ENCODE data around the gene ALCAM.

Gene ALCAM

GRCh38 chr3:105483476-105483875 lies 116.8 kb downstream of the ALCAM start:
- Histone ChIP-seq H3K9ac (ENCODE audit: low read length) (no peak overlapping the region), H3K36me3 (ENCODE audit: control insufficient read depth in 1 of 2, insufficient read depth in 2 of 2, low read length in 2 of 2) (no peaks in the 10 kb centered on the region), H3K79me1 (ENCODE audit: low read length) (no peaks in the 10 kb centered on the region), H3K18ac (ENCODE audit: low read length) (no peak overlapping the region), H2BK5ac (ENCODE audit: low read depth, low read length, poor library complexity) (no peak overlapping the region), H3K23ac (ENCODE audit: low read length) (no peak overlapping the region), H2BK120ac (ENCODE audit: insufficient read depth, low read length, poor library complexity) (no peak overlapping the region), H3K9me3 (ENCODE audit: insufficient read depth, low read depth, low read length) (no peaks in the 10 kb centered on the region), H2AFZ (ENCODE audit: insufficient read depth, low read length, poor library complexity) (no peak overlapping the region), H3K4me3 (ENCODE audit: low read depth, low read length) (no peak overlapping the region), H3K4ac (ENCODE audit: low read depth, low read length) (no peak overlapping the region), H2AK5ac (ENCODE audit: low read length) (no peak overlapping the region), H4K12ac (ENCODE audit: low read depth, low read length) (no peak overlapping the region), H3K4me2 (ENCODE audit: low read length) (no peak overlapping the region), H3K27ac (ENCODE audit: low read depth, low read length) (no peak overlapping the region), H3K27me3 (ENCODE audit: insufficient read depth, low read length) (no peaks in the 10 kb centered on the region), H2BK12ac (ENCODE audit: low read length) (no peak overlapping the region), H3K14ac (ENCODE audit: low read length) (no peak overlapping the region), H4K91ac (ENCODE audit: low read depth, low read length) (no peak overlapping the region), H3K79me2 (ENCODE audit: control insufficient read depth, insufficient read depth, low read length, poor library complexity) (no peaks in the 10 kb centered on the region), H4K8ac (ENCODE audit: low read depth, low read length) (no peak overlapping the region), H3K4me1 (ENCODE audit: control insufficient read depth in 1 of 2, insufficient read depth in 2 of 2, low read length in 2 of 2) (no peaks in the 10 kb centered on the region)
- WGBS (ENCODE audit: extremely low coverage, insufficient coverage, insufficient read length): no CpG with 5 or more reads among the region's 1 CpG
- no peak for DNase-seq

- no peak overlapping the region for H2BK12ac ChIP-seq (ENCODE audit: low read length)
- H3K18ac ChIP-seq (ENCODE audit: low read length): no peak overlapping the region
- H3K4me1 ChIP-seq (ENCODE audit: control insufficient read depth in 1 of 2, insufficient read depth in 2 of 2, low read length in 2 of 2): no peaks in the 10 kb centered on the region
- H3K9me3 ChIP-seq (ENCODE audit: insufficient read depth, low read depth, low read length): peaks cover 6% of the 10 kb centered on the region
- H4K12ac ChIP-seq (ENCODE audit: low read depth, low read length): no peak overlapping the region
- H2AK5ac ChIP-seq (ENCODE audit: low read length): no peak overlapping the region
- DNase-seq: peak; percentile 13 to 86
- H4K8ac ChIP-seq (ENCODE audit: low read depth, low read length): no peak overlapping the region
- H3K9ac ChIP-seq (ENCODE audit: low read length): no peak overlapping the region
- H3K4me3 ChIP-seq (ENCODE audit: low read depth, low read length): no peak overlapping the region
- WGBS (ENCODE audit: extremely low coverage, insufficient coverage, insufficient read length): no CpG with 5 or more reads among the region's 4 CpGs
- H3K27ac ChIP-seq (ENCODE audit: low read depth, low read length): no peak overlapping the region
- no peak overlapping the region for H2BK5ac ChIP-seq (ENCODE audit: low read depth, low read length, poor library complexity)
- H2AFZ ChIP-seq (ENCODE audit: insufficient read depth, low read length, poor library complexity): no peak overlapping the region
- no peak overlapping the region for H3K23ac ChIP-seq (ENCODE audit: low read length)
- no peak overlapping the region for H3K4ac ChIP-seq (ENCODE audit: low read depth, low read length)
- H4K91ac ChIP-seq (ENCODE audit: low read depth, low read length): no peak overlapping the region
- no peak overlapping the region for H3K4me2 ChIP-seq (ENCODE audit: low read length)
- no peak overlapping the region for H2BK120ac ChIP-seq (ENCODE audit: insufficient read depth, low read length, poor library complexity)
- H3K79me1 ChIP-seq (ENCODE audit: low read length): no peaks in the 10 kb centered on the region
- H3K27me3 ChIP-seq (ENCODE audit: insufficient read depth, low read length): no peaks in the 10 kb centered on the region
- peaks cover 2 to 5% of the 10 kb centered on the region in 2 experiments for H3K36me3 ChIP-seq (ENCODE audit: control insufficient read depth in 1 of 2, insufficient read depth in 2 of 2, low read length in 2 of 2)
- no peaks in the 10 kb centered on the region for H3K79me2 ChIP-seq (ENCODE audit: control insufficient read depth, insufficient read depth, low read length, poor library complexity)
- H3K14ac ChIP-seq (ENCODE audit: low read length): no peak overlapping the region
Observed at GRCh38 chr3:105490045-105490444, 123.3 kb downstream of the ALCAM start.

- Histone ChIP-seq H3K9ac (ENCODE audit: low read length) (no peak overlapping the region), H2AK5ac (ENCODE audit: low read length) (no peak overlapping the region), H3K23ac (ENCODE audit: low read length) (no peak overlapping the region), H3K36me3 (ENCODE audit: control insufficient read depth in 1 of 2, insufficient read depth in 2 of 2, low read length in 2 of 2) (peaks cover 2 to 5% of the 10 kb centered on the region in 2 experiments), H2AFZ (ENCODE audit: insufficient read depth, low read length, poor library complexity) (no peak overlapping the region), H3K79me2 (ENCODE audit: control insufficient read depth, insufficient read depth, low read length, poor library complexity) (no peaks in the 10 kb centered on the region), H3K4me1 (ENCODE audit: control insufficient read depth in 1 of 2, insufficient read depth in 2 of 2, low read length in 2 of 2) (no peaks in the 10 kb centered on the region), H3K4ac (ENCODE audit: low read depth, low read length) (no peak overlapping the region), H3K18ac (ENCODE audit: low read length) (no peak overlapping the region), H3K9me3 (ENCODE audit: insufficient read depth, low read depth, low read length) (peaks cover 6% of the 10 kb centered on the region), H3K27ac (ENCODE audit: low read depth, low read length) (no peak overlapping the region), H4K8ac (ENCODE audit: low read depth, low read length) (no peak overlapping the region), H4K91ac (ENCODE audit: low read depth, low read length) (no peak overlapping the region), H3K79me1 (ENCODE audit: low read length) (no peaks in the 10 kb centered on the region), H2BK120ac (ENCODE audit: insufficient read depth, low read length, poor library complexity) (no peak overlapping the region), H2BK5ac (ENCODE audit: low read depth, low read length, poor library complexity) (no peak overlapping the region), H3K27me3 (ENCODE audit: insufficient read depth, low read length) (no peaks in the 10 kb centered on the region), H3K4me2 (ENCODE audit: low read length) (no peak overlapping the region), H2BK12ac (ENCODE audit: low read length) (no peak overlapping the region), H3K14ac (ENCODE audit: low read length) (no peak overlapping the region), H3K4me3 (ENCODE audit: low read depth, low read length) (no peak overlapping the region), H4K12ac (ENCODE audit: low read depth, low read length) (no peak overlapping the region)
- WGBS (ENCODE audit: extremely low coverage, insufficient coverage, insufficient read length): no CpG with 5 or more reads among the region's 3 CpGs
- no peak for DNase-seq
Observed at GRCh38 chr3:105493305-105493892, 126.7 kb downstream of the ALCAM start.

GRCh38 chr3:105495021-105495420 lies 128.3 kb downstream of the ALCAM start:
- Histone ChIP-seq H4K12ac (ENCODE audit: low read depth, low read length) (no peak overlapping the region), H3K9ac (ENCODE audit: low read length) (no peak overlapping the region), H2BK120ac (ENCODE audit: insufficient read depth, low read length, poor library complexity) (no peak overlapping the region), H3K36me3 (ENCODE audit: control insufficient read depth in 1 of 2, insufficient read depth in 2 of 2, low read length in 2 of 2) (peaks cover 2 to 5% of the 10 kb centered on the region in 2 experiments), H2BK12ac (ENCODE audit: low read length) (no peak overlapping the region), H4K8ac (ENCODE audit: low read depth, low read length) (no peak overlapping the region), H3K18ac (ENCODE audit: low read length) (no peak overlapping the region), H2AFZ (ENCODE audit: insufficient read depth, low read length, poor library complexity) (no peak overlapping the region), H3K79me2 (ENCODE audit: control insufficient read depth, insufficient read depth, low read length, poor library complexity) (no peaks in the 10 kb centered on the region), H3K4ac (ENCODE audit: low read depth, low read length) (no peak overlapping the region), H3K23ac (ENCODE audit: low read length) (no peak overlapping the region), H3K79me1 (ENCODE audit: low read length) (no peaks in the 10 kb centered on the region), H3K4me1 (ENCODE audit: control insufficient read depth in 1 of 2, insufficient read depth in 2 of 2, low read length in 2 of 2) (no peaks in the 10 kb centered on the region), H3K27me3 (ENCODE audit: insufficient read depth, low read length) (no peaks in the 10 kb centered on the region), H3K4me2 (ENCODE audit: low read length) (no peak overlapping the region), H3K27ac (ENCODE audit: low read depth, low read length) (no peak overlapping the region), H4K91ac (ENCODE audit: low read depth, low read length) (no peak overlapping the region), H3K4me3 (ENCODE audit: low read depth, low read length) (no peak overlapping the region), H3K9me3 (ENCODE audit: insufficient read depth, low read depth, low read length) (peaks cover 6% of the 10 kb centered on the region), H2BK5ac (ENCODE audit: low read depth, low read length, poor library complexity) (no peak overlapping the region), H2AK5ac (ENCODE audit: low read length) (no peak overlapping the region), H3K14ac (ENCODE audit: low read length) (no peak overlapping the region)
- DNase-seq: peak; percentile 2 to 81
- no CpG with 5 or more reads among the region's 2 CpGs for WGBS (ENCODE audit: extremely low coverage, insufficient coverage, insufficient read length)

Data from trophoblast cell (in vitro differentiated cells and primary cell).